D721Med (cell line): ENCODE measurements around the gene MYH11.

ENCODE experiments used
- DNase-seq: peaks from one replicate; pipeline ENCODE4 v3.0.0; 2011; ENCODE audit warnings: low spot score; ENCODE audit not compliant: insufficient read length
- FAIRE-seq: peaks from 2 replicates; lab custom pipeline; 2011; peaks lifted over from hg19 to GRCh38; lab: Jason Lieb, UNC
- TF ChIP-seq, protein P1 (sequence below): IDR thresholded peaks from 2 replicates; pipeline ENCODE4 v1.5.1; 2012; ENCODE audit warnings: mild to moderate bottlenecking, control low read depth; ENCODE audit not compliant: insufficient read depth; ENCODE audit errors: missing control alignments

MYH11 gene

DNA sequence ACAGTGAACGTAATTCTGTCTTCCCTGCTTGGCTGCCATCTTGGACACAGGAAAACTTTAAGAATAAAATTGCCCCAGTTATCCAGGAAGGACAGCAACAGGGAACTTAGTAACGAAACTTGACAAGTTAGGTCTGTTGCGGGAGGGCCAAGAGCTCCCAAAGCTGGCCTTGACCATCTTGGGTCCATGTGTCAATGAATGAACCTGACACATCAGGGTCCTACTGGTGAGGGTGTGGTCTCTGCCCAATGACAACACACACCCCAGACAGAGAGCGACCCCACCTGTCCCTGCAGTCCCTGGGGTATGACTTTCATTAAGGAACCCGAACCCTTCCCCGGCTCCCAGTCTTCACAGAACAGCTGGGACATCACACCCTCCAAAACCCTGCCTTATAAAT, 110.5 kb downstream of the MYH11 start:
- FAIRE-seq (no peak), DNase-seq (no peak)
- TF ChIP-seq, protein P1, sequence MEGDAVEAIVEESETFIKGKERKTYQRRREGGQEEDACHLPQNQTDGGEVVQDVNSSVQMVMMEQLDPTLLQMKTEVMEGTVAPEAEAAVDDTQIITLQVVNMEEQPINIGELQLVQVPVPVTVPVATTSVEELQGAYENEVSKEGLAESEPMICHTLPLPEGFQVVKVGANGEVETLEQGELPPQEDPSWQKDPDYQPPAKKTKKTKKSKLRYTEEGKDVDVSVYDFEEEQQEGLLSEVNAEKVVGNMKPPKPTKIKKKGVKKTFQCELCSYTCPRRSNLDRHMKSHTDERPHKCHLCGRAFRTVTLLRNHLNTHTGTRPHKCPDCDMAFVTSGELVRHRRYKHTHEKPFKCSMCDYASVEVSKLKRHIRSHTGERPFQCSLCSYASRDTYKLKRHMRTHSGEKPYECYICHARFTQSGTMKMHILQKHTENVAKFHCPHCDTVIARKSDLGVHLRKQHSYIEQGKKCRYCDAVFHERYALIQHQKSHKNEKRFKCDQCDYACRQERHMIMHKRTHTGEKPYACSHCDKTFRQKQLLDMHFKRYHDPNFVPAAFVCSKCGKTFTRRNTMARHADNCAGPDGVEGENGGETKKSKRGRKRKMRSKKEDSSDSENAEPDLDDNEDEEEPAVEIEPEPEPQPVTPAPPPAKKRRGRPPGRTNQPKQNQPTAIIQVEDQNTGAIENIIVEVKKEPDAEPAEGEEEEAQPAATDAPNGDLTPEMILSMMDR = no peak

DNA sequence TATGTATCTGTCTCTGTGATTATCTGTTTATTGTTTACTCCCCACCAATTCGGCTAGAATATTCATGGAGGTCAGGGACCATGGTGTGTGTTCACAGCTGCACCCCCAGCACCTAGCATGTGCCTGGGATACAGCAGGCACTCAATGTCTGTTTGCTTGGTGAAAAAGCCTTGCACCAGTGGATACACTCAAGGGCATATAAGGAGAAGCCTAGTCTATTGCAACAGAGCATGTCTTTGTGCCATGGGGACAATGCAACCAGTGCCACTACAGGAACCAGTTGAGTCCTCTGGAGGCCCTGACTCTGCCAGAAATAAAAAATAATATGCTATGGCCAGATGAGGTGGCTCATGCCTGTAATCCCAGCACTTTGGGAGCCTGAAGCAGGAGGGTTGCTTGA, 113.2 kb downstream of the MYH11 start:
- FAIRE-seq (no peak), DNase-seq (no peak)
- TF ChIP-seq, protein P1 = no peak

DNA sequence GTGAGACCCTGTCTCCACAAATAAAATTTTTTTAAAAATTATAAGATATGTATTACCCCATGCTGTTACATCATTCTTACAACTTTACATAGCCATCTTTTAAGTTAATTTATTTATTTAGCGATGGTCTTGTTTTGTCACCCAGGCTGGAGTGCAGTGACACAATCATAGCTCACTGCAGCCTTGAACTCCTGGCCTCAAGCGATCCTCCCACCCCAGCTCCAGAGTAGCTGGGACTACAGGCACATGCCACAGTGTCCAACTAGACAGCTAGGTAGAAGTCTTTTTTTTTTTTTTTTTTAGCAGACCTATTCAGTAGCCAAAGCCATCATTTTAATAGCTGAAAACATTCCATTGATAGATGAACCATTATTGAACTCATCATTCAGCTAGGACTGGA, 114.1 kb downstream of the MYH11 start:
- DNase-seq = no peak
- FAIRE-seq = no peak
- TF ChIP-seq, protein P1 = no peak

DNA sequence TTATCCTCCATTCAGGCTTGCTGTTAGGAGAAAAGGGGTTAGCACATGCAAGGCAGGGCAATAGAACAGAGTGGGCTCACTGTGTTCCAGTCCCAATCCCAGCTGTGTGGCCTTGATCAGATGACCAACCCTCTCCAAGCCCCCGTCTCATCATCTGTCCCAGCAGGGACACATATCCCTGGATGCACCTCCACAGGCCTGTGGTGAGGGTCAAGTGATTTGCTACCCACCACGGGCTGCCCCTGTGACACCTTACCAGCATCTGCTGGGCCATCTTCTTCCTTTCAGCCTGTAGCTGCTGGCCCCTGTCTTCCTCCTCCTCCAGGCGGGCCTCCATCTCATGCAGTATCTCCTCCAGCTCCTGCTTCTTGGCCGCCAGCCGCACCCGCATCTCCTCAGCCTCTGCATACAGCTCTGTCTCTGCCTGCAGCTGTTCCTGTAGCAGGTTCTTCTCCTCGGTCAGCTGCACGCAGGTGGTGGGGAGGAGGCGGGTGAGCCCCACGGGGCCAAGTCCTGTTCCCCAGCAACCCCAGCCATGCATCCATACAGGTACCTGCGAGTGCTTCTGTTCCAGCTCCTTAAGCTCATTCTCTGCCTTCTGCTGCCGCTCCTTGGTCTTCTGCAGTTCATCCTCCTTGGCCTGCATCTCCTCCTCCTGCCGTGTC, 115.5 kb downstream of the MYH11 start:
- DNase-seq (no peak), FAIRE-seq (no peak)
- TF ChIP-seq, protein P1 = no peak

- TF ChIP-seq, protein P1 = no peak
- DNase-seq (no peak), FAIRE-seq (no peak)
Observed at GRCh38 chr16:15739950-15740349, 116.9 kb downstream of the MYH11 start.

DNA sequence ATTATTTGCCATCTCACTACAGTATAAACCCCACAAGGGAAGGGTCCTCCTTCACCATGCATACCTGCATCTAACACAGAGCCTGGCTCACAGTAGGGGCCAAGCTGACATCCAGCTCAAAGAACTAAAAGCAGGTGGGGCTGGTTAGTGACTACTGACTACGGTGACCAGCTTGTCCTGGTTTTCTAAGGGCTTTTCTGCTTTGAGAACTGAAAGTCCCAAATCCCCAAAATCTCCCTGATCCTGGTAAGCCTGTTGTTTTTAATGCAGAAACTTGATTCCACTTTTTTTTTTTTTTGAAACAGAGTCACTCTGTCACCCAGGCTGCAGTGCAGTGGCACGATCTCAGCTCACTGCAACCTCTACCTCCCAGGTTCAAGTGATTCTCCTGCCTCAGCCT, 117.4 kb downstream of the MYH11 start:
- FAIRE-seq = no peak
- DNase-seq = peak; percentile 60

GRCh38 chr16:15737140-15737644, 119.6 kb downstream of the MYH11 start:
- DNase-seq = no peak
- TF ChIP-seq, protein P1 = no peak
- no peak for FAIRE-seq

More for the DNA sequence above, 117.4 kb downstream of the MYH11 start:
- TF ChIP-seq, protein P1 = no peak
